Hepatocyte (in vitro differentiated cells): ENCODE measurements around the gene TMEM117.

Experiments
- CTCF ChIP-seq: fragments of 200-600 bp; sonication (generic); IDR thresholded peaks from 2 replicates; pipeline ENCODE4 v1.5.1; 2016; ENCODE audit warnings: antibody characterized with exemption, mild to moderate bottlenecking; ENCODE audit not compliant: poor library complexity
- EZH2 ChIP-seq: fragments of 200-600 bp; sonication (generic); IDR thresholded peaks from 2 replicates; pipeline ENCODE4 v1.6.1; 2016; ENCODE audit warnings: antibody characterized with exemption, mild to moderate bottlenecking, borderline replicate concordance
- EZH2phosphoT487 ChIP-seq: fragments of 200-600 bp; sonication (generic); IDR thresholded peaks from one replicate; pipeline ENCODE4 v1.6.1; 2018; ENCODE audit warnings: antibody characterized with exemption, mild to moderate bottlenecking, low read depth, moderate library complexity; ENCODE audit not compliant: unreplicated experiment, severe bottlenecking

- no peak for TF ChIP-seq EZH2
- TF ChIP-seq CTCF: no peak
- no peak for TF ChIP-seq EZH2phosphoT487
Measured at GRCh38 chr12:44003721-44004120, 167.8 kb downstream of the TMEM117 start.
